Kidney (tissue), 14 donors: ENCODE results near the gene SDC3. TPM values are rescaled to one million over a fixed set of nuclear protein-coding genes. Genes with fewer than 3 reads are reported as not detected.

Source experiments
- DNase-seq, 5 donors: peaks; one replicate each; pipeline ENCODE4 v3.0.0-alpha.2; 2013 to 2020
- FAIRE-seq: peaks from 2 replicates; lab custom pipeline; 2012; peaks lifted over from hg19 to GRCh38; lab: Jason Lieb, UNC
- H3K27ac ChIP-seq, 2 donors: one replicate each; pipeline ENCODE4 v1.7.0; 2013; ENCODE audit warnings: low read depth in 2 of 2, low read length in 2 of 2, inconsistent platforms in 1 of 2
- H3K27me3 ChIP-seq: one replicate; pipeline ENCODE4 v1.7.1; 2013; ENCODE audit warnings: low read length, inconsistent platforms; ENCODE audit not compliant: control insufficient read depth, insufficient read depth
- H3K36me3 ChIP-seq, 3 donors: one replicate each; pipeline versions ENCODE4 v1.7.0 to v1.7.1; 2013; ENCODE audit warnings: low read length in 3 of 3, control low read depth in 1 of 3, inconsistent platforms in 1 of 3; ENCODE audit not compliant: insufficient read depth in 3 of 3, control insufficient read depth in 2 of 3
- H3K4me1 ChIP-seq, 3 donors: one replicate each; pipeline versions ENCODE4 v1.7.0 to v1.7.1; 2013; ENCODE audit warnings: low read length in 3 of 3, inconsistent platforms in 1 of 3, low read depth in 1 of 3; ENCODE audit not compliant: control insufficient read depth in 2 of 3, insufficient read depth in 2 of 3
- H3K4me3 ChIP-seq, 3 donors: one replicate each; pipeline versions ENCODE4 v1.7.0 to v1.8.1; 2013; ENCODE audit warnings: low read length in 3 of 3, control low read depth in 1 of 3, inconsistent platforms in 1 of 3
- H3K9ac ChIP-seq, 3 donors: one replicate each; pipeline versions ENCODE4 v1.7.0 to v1.7.1; 2013; ENCODE audit warnings: low read length in 3 of 3, control low read depth in 1 of 3, inconsistent platforms in 1 of 3
- H3K9me3 ChIP-seq, 3 donors: one replicate each; pipeline versions ENCODE4 v1.7.0 to v1.7.1; 2013; ENCODE audit warnings: low read length in 3 of 3, control low read depth in 1 of 3, inconsistent platforms in 1 of 3; ENCODE audit not compliant: control insufficient read depth in 2 of 3, insufficient read depth in 1 of 3
- CTCF ChIP-seq: IDR thresholded peaks from 3 replicates; pipeline ENCODE4 v1.5.1; 2012; ENCODE audit warnings: mild to moderate bottlenecking, moderate library complexity, borderline replicate concordance; ENCODE audit not compliant: insufficient read depth; ENCODE audit errors: extremely low read depth
- intact Hi-C: fragments of 100-400 bp; cut with DNase I; formaldehyde crosslinking; loops from one replicate; pipeline ENCODE4 v1.11.1; 2022
- polyA plus RNA-seq: library from polyadenylated mRNA; stranded (reverse); fragments of 350-450 nt; fragmentation: Illumina TruSeq; extraction: RNeasy Lipid Tissue Mini Kit (QIAGEN cat#74804); gene quantifications from one replicate; pipeline ENCODE4 v1.2.3, GENCODE V29; 2014; ENCODE audit warnings: low read depth, low replicate concordance; ENCODE audit not compliant: insufficient read depth
- total RNA-seq: library from RNA; stranded (reverse); fragmentation: NEBNext Ultra II Directional; extraction: Animal tissue kit (Norgen Biotek cat#: 25700); gene quantifications from one replicate; pipeline ENCODE4 v1.2.1, GENCODE V29; 2021
- donor health status: control.
- donor health status: control.
- donor health status: control.
- donor health status: control.
- donor health status: control.
- donor health status: DM: yes; HTN: yes; CAD: no.
- donor health status: Normal renal cell carcinoma (clear cell type).

Gene SDC3
- total and polyA plus RNA-seq, 2 donors from 2014 or later = 11.0 to 58.7 TPM

- no peak for FAIRE-seq
- intact Hi-C loops = no loop called here
Observed at GRCh38 chr1:30850607-30851006, 58.0 kb downstream of the SDC3 start.

GRCh38 chr1:30848130-30848529 is 60.4 kb downstream of the SDC3 start:
- Histone ChIP-seq H3K9ac (peak overlapping the region in 1 of 3 donors; percentile 65), H3K4me1 (peaks cover 0 to 11% (median 7%) of the 10 kb centered on the region in 3 donors), H3K4me3 (no peak overlapping the region), H3K27ac (peak overlapping the region; percentile 33 to 76), H3K9me3 (no peaks in the 10 kb centered on the region), H3K27me3 (no peaks in the 10 kb centered on the region), H3K36me3 (no peaks in the 10 kb centered on the region)
- TF ChIP-seq CTCF = no peak
- intact Hi-C loops = no loop called here
- FAIRE-seq (no peak), DNase-seq (no peak)

More at GRCh38 chr1:30850607-30851006, 58.0 kb downstream of the SDC3 start:
- no peaks in the 10 kb centered on the region for H3K36me3 ChIP-seq
- H3K9me3 ChIP-seq = no peaks in the 10 kb centered on the region
- no peak overlapping the region for H3K4me3 ChIP-seq
- H3K27me3 ChIP-seq = no peaks in the 10 kb centered on the region
- no peak for TF ChIP-seq CTCF
- H3K27ac ChIP-seq = no peak overlapping the region
- no peak overlapping the region for H3K9ac ChIP-seq
- peaks cover 0 to 11% (median 7%) of the 10 kb centered on the region in 3 donors for H3K4me1 ChIP-seq
- no peak for DNase-seq

GRCh38 chr1:30847358-30847972 is 61.1 kb downstream of the SDC3 start:
- DNase-seq (peak; percentile 70 to 97 (median 83)), FAIRE-seq (no peak)
- Histone ChIP-seq H3K9me3 (no peaks in the 10 kb centered on the region), H3K9ac (peak overlapping the region in 1 of 3 donors; percentile 65), H3K4me3 (no peak overlapping the region), H3K4me1 (peaks cover 0 to 11% (median 11%) of the 10 kb centered on the region in 3 donors), H3K27ac (peak overlapping the region; percentile 76 to 87), H3K27me3 (no peaks in the 10 kb centered on the region), H3K36me3 (no peaks in the 10 kb centered on the region)
- intact Hi-C loops = no loop called here
- TF ChIP-seq CTCF = no peak
